DND-41 (cell line): ENCODE data around the gene HIC1.

ENCODE experiments used
- CTCF ChIP-seq: IDR thresholded peaks from 2 replicates; pipeline ENCODE4 v1.5.1; 2012; ENCODE audit warnings: borderline replicate concordance, low read length, moderate library complexity, mild to moderate bottlenecking; ENCODE audit not compliant: poor library complexity, severe bottlenecking; ENCODE audit errors: extremely low read depth
- EZH2 ChIP-seq: IDR thresholded peaks from 3 replicates; pipeline ENCODE4 v1.6.1; 2012; ENCODE audit warnings: borderline replicate concordance, low read depth, mild to moderate bottlenecking, moderate library complexity, low read length, inconsistent platforms; ENCODE audit not compliant: severe bottlenecking

GRCh38 chr17:2065949-2066400 is 11.1 kb downstream of the HIC1 start:
- TF ChIP-seq CTCF (no peak), EZH2 (no peak)
